ENCODE data around the gene CNTNAP2. TPM values are rescaled to one million over a fixed set of nuclear protein-coding genes. Genes with fewer than 3 reads are reported as not detected.
A peak's percentile ranks its signal among the peaks of the same experiment; 100 is the strongest.

The CNTNAP2 gene
- total and polyA plus RNA-seq, 2 of the 13 experiments (the other 11 are each of a cell fraction or from before 2014, with no cell fraction given), result 0.40 to 0.42 TPM

GRCh38 chr7:148299350-148300276 is 2183.0 kb downstream of the CNTNAP2 start (continued):
- TF ChIP-seq ZNF318 (CRISPR knock-in tag; IDR thresholded peaks at IDR 0.05) (no peak), RARA (CRISPR knock-in tag; IDR thresholded peaks at IDR 0.05) (peak; percentile 53; the same call in 1 of the 2 replicates), FLYWCH1 (CRISPR knock-in tag; IDR thresholded peaks at IDR 0.05) (no peak), XBP1 (CRISPR knock-in tag; IDR thresholded peaks at IDR 0.05) (no peak), HNF4G (IDR thresholded peaks at IDR 0.05; ENCODE audit: borderline replicate concordance, low read depth, low read length) (no peak), HNF4G (CRISPR knock-in tag; IDR thresholded peaks at IDR 0.05; ENCODE audit: borderline replicate concordance, low read depth) (no peak), ZBTB8A (CRISPR knock-in tag; IDR thresholded peaks at IDR 0.05; ENCODE audit: borderline replicate concordance, low read depth) (no peak), TP53 (CRISPR knock-in tag; conservative IDR thresholded peaks at IDR 0.05) (no peak), ZNF878 (CRISPR knock-in tag; IDR thresholded peaks at IDR 0.05) (0 out of 2 replicates have a peak, but pooled peaks have one; percentile 45), ARID3A (IDR thresholded peaks at IDR 0.05; ENCODE audit: low read depth, low read length) (no peak), ETV5 (CRISPR knock-in tag; IDR thresholded peaks at IDR 0.05; ENCODE audit: borderline replicate concordance) (peak; percentile 25; the same call in 1 of the 2 replicates), TFDP1 (CRISPR knock-in tag; IDR thresholded peaks at IDR 0.05; ENCODE audit: borderline replicate concordance) (peak; percentile 32; the same call in 1 of the 2 replicates), NR2F1 (CRISPR knock-in tag; IDR thresholded peaks at IDR 0.05) (no peak)
